Measurements from ENCODE around the gene IPMK.

IPMK gene

DNA sequence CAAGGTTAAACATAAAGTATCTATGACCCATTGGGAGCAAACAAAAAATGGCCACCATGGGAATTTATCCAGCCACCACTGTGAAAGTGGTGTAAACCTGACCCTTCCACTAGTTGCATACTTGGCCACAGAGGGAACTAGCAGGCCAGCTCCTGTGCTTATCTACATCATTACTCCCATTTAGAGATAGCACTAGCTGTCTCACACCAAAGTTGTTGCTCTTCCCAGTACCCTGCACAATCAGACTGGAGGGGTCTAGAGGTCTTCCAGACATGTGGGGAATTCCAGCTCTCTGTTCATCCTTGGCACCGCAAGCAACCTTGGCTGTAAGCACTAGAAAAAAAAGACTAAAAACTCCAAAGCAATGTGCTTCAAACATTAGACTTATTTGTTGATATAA is 113.9 kb downstream of the IPMK start:
- H3K27ac ChIP-seq = no peak overlapping the region
- H3K36me3 ChIP-seq = no peaks in the 10 kb centered on the region
- TF ChIP-seq, protein P1, sequence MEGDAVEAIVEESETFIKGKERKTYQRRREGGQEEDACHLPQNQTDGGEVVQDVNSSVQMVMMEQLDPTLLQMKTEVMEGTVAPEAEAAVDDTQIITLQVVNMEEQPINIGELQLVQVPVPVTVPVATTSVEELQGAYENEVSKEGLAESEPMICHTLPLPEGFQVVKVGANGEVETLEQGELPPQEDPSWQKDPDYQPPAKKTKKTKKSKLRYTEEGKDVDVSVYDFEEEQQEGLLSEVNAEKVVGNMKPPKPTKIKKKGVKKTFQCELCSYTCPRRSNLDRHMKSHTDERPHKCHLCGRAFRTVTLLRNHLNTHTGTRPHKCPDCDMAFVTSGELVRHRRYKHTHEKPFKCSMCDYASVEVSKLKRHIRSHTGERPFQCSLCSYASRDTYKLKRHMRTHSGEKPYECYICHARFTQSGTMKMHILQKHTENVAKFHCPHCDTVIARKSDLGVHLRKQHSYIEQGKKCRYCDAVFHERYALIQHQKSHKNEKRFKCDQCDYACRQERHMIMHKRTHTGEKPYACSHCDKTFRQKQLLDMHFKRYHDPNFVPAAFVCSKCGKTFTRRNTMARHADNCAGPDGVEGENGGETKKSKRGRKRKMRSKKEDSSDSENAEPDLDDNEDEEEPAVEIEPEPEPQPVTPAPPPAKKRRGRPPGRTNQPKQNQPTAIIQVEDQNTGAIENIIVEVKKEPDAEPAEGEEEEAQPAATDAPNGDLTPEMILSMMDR (IDR thresholded peaks at IDR 0.05) = no peak
- H3K9me3 ChIP-seq = no peaks in the 10 kb centered on the region
- H3K4me3 ChIP-seq = no peak overlapping the region
- DNase-seq = no peak
- no peaks in the 10 kb centered on the region for H3K4me1 ChIP-seq
- H3K27me3 ChIP-seq = peaks cover 0 to 6% of the 10 kb centered on the region in 2 donors
- intact Hi-C loops (cut with DNase I; ENCODE audit: low total_unique reads) = loop anchor here (2.0 kb wide), 1 partner anchor 27 kb away; no protein-coding TSS in a partner anchor

DNA sequence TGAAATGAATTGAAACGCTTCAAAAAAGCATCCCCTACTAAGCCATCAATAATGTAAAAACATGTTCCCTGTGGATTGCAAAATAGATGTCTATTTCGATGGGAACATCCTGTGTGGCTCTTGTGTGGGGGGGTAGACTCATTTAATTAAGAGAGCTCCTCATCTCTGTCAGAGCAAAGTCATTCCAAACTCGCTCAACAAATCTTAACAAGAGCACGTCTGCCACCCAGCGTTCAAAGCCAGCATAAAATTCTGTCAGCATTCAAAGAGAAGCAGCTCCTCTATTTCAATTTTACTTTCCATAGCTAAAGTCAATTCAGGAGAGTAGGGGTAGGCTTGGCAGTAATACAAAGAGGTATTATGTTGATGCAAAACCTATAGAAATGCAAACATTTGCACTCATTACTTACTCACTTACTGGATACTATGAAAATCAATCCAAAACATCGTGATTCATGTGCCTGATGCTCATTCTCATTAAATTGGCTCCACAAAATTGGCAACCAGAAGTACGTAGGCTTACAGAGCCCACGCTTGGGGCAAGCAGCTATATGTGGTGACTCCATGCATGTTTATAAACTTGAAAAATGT is 114.9 kb downstream of the IPMK start:
- intact Hi-C loops (cut with DNase I; ENCODE audit: low total_unique reads) = no loop called here
- Histone ChIP-seq H3K9me3 (no peaks in the 10 kb centered on the region), H3K4me3 (no peak overlapping the region), H3K27ac (no peak overlapping the region), H3K27me3 (peaks cover 0 to 6% of the 10 kb centered on the region in 2 donors), H3K4me1 (no peaks in the 10 kb centered on the region), H3K36me3 (no peaks in the 10 kb centered on the region)
- DNase-seq = no peak
- TF ChIP-seq, protein P1 (IDR thresholded peaks at IDR 0.05) = peak; percentile 32 to 37

DNA sequence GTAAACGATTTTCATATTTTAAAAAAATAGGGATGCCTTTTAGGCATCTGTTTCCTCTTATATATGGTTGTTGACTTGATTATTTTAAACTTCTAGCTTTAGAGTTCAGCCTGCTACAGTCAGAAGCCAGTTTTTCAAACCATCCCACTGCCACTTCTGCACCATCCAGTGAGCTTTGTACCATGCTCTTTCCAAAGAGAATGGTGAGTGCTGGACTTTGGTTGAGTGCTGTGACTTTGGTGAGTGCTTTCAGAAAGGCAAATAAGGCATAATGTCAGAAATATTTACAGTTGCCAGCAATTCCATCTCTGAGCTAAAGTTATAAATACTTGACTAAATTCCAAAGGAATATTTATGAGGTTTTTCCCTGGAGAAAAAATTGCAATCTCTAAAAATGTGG is 117.4 kb downstream of the IPMK start:
- Histone ChIP-seq H3K4me3 (no peak overlapping the region), H3K27me3 (peaks cover 0 to 6% of the 10 kb centered on the region in 2 donors), H3K27ac (no peak overlapping the region), H3K9me3 (no peaks in the 10 kb centered on the region), H3K4me1 (no peaks in the 10 kb centered on the region), H3K36me3 (no peaks in the 10 kb centered on the region)
- no peak for DNase-seq
- intact Hi-C loops (cut with DNase I; ENCODE audit: low total_unique reads) = no loop called here
- TF ChIP-seq, protein P1 (IDR thresholded peaks at IDR 0.05) = no peak

DNA sequence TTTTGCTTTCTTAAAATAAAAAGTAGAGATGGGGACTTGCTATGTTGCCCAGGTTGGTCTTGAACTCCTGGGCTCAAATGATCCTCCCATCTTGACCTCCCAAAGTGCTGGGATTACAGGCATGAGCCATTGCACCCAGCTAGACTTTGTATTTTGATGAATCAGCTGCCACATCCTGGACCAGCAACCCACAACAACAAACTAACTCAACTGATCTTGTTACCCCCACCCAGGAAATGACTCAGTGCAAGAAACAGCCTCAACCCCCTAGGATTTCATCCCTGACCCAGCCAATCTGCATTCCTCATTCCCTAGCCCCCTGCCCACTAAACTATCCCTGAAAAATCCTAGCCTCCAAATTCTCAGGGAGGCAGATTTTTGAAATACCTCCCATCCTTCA is 123.8 kb downstream of the IPMK start:
- TF ChIP-seq, protein P1 (IDR thresholded peaks at IDR 0.05) = no peak
- no peaks in the 10 kb centered on the region for H3K27me3 ChIP-seq
- no peak for DNase-seq
- H3K9me3 ChIP-seq = no peaks in the 10 kb centered on the region
- H3K27ac ChIP-seq = no peak overlapping the region
- no peaks in the 10 kb centered on the region for H3K4me1 ChIP-seq
- intact Hi-C loops (cut with DNase I; ENCODE audit: low total_unique reads) = no loop called here
- H3K4me3 ChIP-seq = no peak overlapping the region
- H3K36me3 ChIP-seq = no peaks in the 10 kb centered on the region

All from tibial artery (tissue), 4 donors.